GM12878 (cell line): ENCODE measurements around the gene MELTF. TPM values are rescaled to one million over a fixed set of nuclear protein-coding genes. Genes with fewer than 3 reads are reported as not detected.

ENCODE experiments used
- ATAC-seq: fragments of 200-7000 bp; cut with Tn5 transposase; 3 replicates; pipeline ENCODE4 v1.9.1; 2020; ENCODE audit warnings: mild to moderate bottlenecking, moderate library complexity
- BruUV-seq: library from RNA; stranded (reverse); fragments of 400-500 nt; replicated peaks from 2 replicates; lab custom pipeline; 2021; lab: Mats Ljungman, UMichigan
- CTCF ChIA-PET: fragments of 300-600 bp; sonication (Branson Sonifier 250); formaldehyde crosslinking; extraction: SDS; loops from one replicate; lab custom pipeline; 2021; ENCODE audit warnings: inconsistent platforms; lab: Yijun Ruan, JAX
- POLR2A ChIA-PET: fragments of 350-600 bp; formaldehyde crosslinking; extraction: SDS; loops from one replicate; lab custom pipeline; 2021; ENCODE audit warnings: inconsistent platforms; lab: Charles Lee
- RAD21 ChIA-PET: fragments of 300-600 bp; sonication (Branson Sonifier 250); formaldehyde crosslinking; loops from one replicate; lab custom pipeline; 2023; ENCODE audit warnings: antibody characterized with exemption; ENCODE audit not compliant: unreplicated experiment; lab: Charles Lee
- SMC1A ChIA-PET: fragments of 300-600 bp; sonication (Branson Sonifier 250); formaldehyde crosslinking; loops from one replicate; lab custom pipeline; 2023; ENCODE audit not compliant: unreplicated experiment, uncharacterized antibody; lab: Charles Lee
- DNase-seq: peaks from one replicate; pipeline ENCODE4 v3.0.0-alpha.2; 2011; ENCODE audit warnings: low read depth, low spot score
- FAIRE-seq: peaks from 3 replicates; lab custom pipeline; 2011; peaks lifted over from hg19 to GRCh38; lab: Jason Lieb, UNC
- H2AFZ ChIP-seq: 2 replicates; pipeline ENCODE4 v1.6.0; 2011; ENCODE audit warnings: low read depth, low read length, control low read depth; ENCODE audit not compliant: control insufficient read depth
- H3K27ac ChIP-seq: 2 replicates; pipeline ENCODE4 v1.5.1; 2011; ENCODE audit warnings: control low read depth; ENCODE audit not compliant: control insufficient read depth, insufficient read depth
- H3K27me3 ChIP-seq, 2 experiments: replicated peaks in 1 of 2; 2 replicates each; pipeline versions ENCODE4 v1.6.0 to v1.6.1; 2011; ENCODE audit warnings: low read length in 1 of 2; ENCODE audit not compliant: control insufficient read depth in 2 of 2, insufficient read depth in 2 of 2
- H3K36me3 ChIP-seq, 2 experiments: 2 replicates each; pipeline ENCODE4 v1.5.1; 2011; ENCODE audit warnings: low read length in 1 of 2; ENCODE audit not compliant: control insufficient read depth in 2 of 2, insufficient read depth in 2 of 2
- H3K4me1 ChIP-seq: 2 replicates; pipeline ENCODE4 v1.6.1; 2011; ENCODE audit warnings: mild to moderate bottlenecking, low read length, moderate library complexity, mixed read lengths; ENCODE audit not compliant: control insufficient read depth, insufficient read depth
- H3K4me2 ChIP-seq: 2 replicates; pipeline ENCODE4 v1.6.0; 2011; ENCODE audit warnings: control low read depth; ENCODE audit not compliant: control insufficient read depth, insufficient read depth
- H3K4me3 ChIP-seq: fragments of 200-600 bp; sonication (generic); 2 replicates; pipeline ENCODE4 v1.5.1; 2016
- H3K79me2 ChIP-seq: 2 replicates; pipeline ENCODE4 v1.6.0; 2011; ENCODE audit warnings: low read length; ENCODE audit not compliant: control insufficient read depth, insufficient read depth
- H3K9ac ChIP-seq: 2 replicates; pipeline ENCODE4 v1.8.0; 2011; ENCODE audit warnings: low read length, control low read depth, mixed read lengths; ENCODE audit not compliant: control insufficient read depth, insufficient read depth
- H3K9me3 ChIP-seq: replicated peaks from 3 replicates; pipeline ENCODE4 v1.5.1; 2011; ENCODE audit warnings: mild to moderate bottlenecking, low read length; ENCODE audit not compliant: control insufficient read depth, insufficient read depth
- H4K20me1 ChIP-seq: 2 replicates; pipeline ENCODE4 v1.6.0; 2011; ENCODE audit not compliant: control insufficient read depth, insufficient read depth
- ASH2L ChIP-seq: fragments of 300-600, 200-600 bp; sonication (generic); IDR thresholded peaks from 2 replicates; pipeline ENCODE4 v1.6.1; 2017; ENCODE audit warnings: low read depth, mild to moderate bottlenecking, borderline replicate concordance
- CBX5 ChIP-seq: sonication (generic); IDR thresholded peaks from 2 replicates; pipeline ENCODE4 v1.6.1; 2016; ENCODE audit warnings: low read depth, moderate library complexity, mild to moderate bottlenecking, inconsistent platforms
- CHD4 ChIP-seq: fragments of 200-600 bp; sonication (generic); IDR thresholded peaks from 2 replicates; pipeline ENCODE4 v1.6.1; 2016; ENCODE audit warnings: mild to moderate bottlenecking
- CREB1 ChIP-seq: IDR thresholded peaks from 2 replicates; pipeline ENCODE4 v1.6.1; 2012; ENCODE audit warnings: low read depth, mild to moderate bottlenecking, inconsistent platforms
- JUND ChIP-seq: IDR thresholded peaks from 2 replicates; pipeline ENCODE4 v1.6.1; 2012; ENCODE audit warnings: low read depth, mild to moderate bottlenecking, low read length, improper control_type of control experiment, moderate library complexity
- MXI1 ChIP-seq: fragments of 150-350 bp; IDR thresholded peaks from 2 replicates; pipeline ENCODE4 v1.6.1; 2011; ENCODE audit warnings: low read depth, mild to moderate bottlenecking, inconsistent platforms, low read length, improper control_type of control experiment
- POLR2AphosphoS2 ChIP-seq: IDR thresholded peaks from 2 replicates; pipeline ENCODE4 v1.6.1; 2011; ENCODE audit warnings: low read depth, mild to moderate bottlenecking, low read length, improper control_type of control experiment, moderate library complexity
- RCOR1 ChIP-seq: conservative IDR thresholded peaks from 2 replicates; pipeline ENCODE4 v1.6.1; 2012; ENCODE audit warnings: low read depth, low read length, improper control_type of control experiment
- SRF ChIP-seq, 2 experiments: IDR thresholded peaks; 2 replicates each; pipeline ENCODE4 v1.6.1; 2011; ENCODE audit warnings: low read depth in 2 of 2, low read length in 2 of 2, mild to moderate bottlenecking in 1 of 2, moderate library complexity in 1 of 2
- WGBS: methylation state at CpG from one replicate; pipeline ENCODE4 v1.1.6; 2016; ENCODE audit warnings: low lambda C conversion rate; ENCODE audit not compliant: insufficient replicate concordance, insufficient coverage; ENCODE audit errors: missing lambda C conversion rate; 5-methylcytosine and 5-hydroxymethylcytosine counted together
- in situ Hi-C: fragments of 300-500 bp; cut with MboI; formaldehyde crosslinking; loops from 9 replicates; pipeline ENCODE4 v1.14.3; 2018; ENCODE audit warnings: mixed read lengths
- intact Hi-C: fragments of 100-400 bp; cut with micrococcal nuclease; formaldehyde crosslinking; loops from one replicate; pipeline ENCODE4 v1.14.2; 2022; ENCODE audit not compliant: unreplicated experiment
- polyA plus RNA-seq, 11 experiments: library from polyadenylated mRNA; depleted of rRNA in 4 of 11; unstranded in 6 of 11; stranded (reverse) in 5 of 11; fragments of >200 nt; fragmentation: Nextera tagmentation in 4 of 11; fragmentation: Illumina TruSeq in 1 of 11; extraction: Ambion mirVana in 4 of 11; extraction: Trizol in 1 of 11; gene quantifications; 1 replicate in 1 of 11; 2 replicates in 10 of 11; pipeline versions ENCODE4 v1.2.1 to v1.2.3, GENCODE V29; 2011 to 2016; ENCODE audit warnings: inconsistent platforms in 2 of 11, missing spikeins in 2 of 11, low read depth in 1 of 11
- total RNA-seq, 4 experiments: library from RNA; depleted of rRNA in 3 of 4; stranded (reverse); fragments of >200 nt in 3 of 4; fragmentation: Illumina TruSeq in 1 of 4; extraction: Trizol in 1 of 4; gene quantifications; 2 replicates each; pipeline versions ENCODE4 v1.2.1 to v1.2.3, GENCODE V29; 2013 to 2021
- TF ChIP-seq, protein P1 (sequence below): fragments of 450-650 bp; formaldehyde crosslinking; IDR thresholded peaks from 2 replicates; pipeline ENCODE4 v1.4.0; 2022; ENCODE audit warnings: mild to moderate bottlenecking, moderate library complexity
- TF ChIP-seq, protein P2 (sequence below): IDR thresholded peaks from 2 replicates; pipeline ENCODE4 v1.6.1; 2012; ENCODE audit warnings: mild to moderate bottlenecking, low read depth, low read length
- TF ChIP-seq, protein P3 (sequence below): fragments of 450-650 bp; IDR thresholded peaks from 2 replicates; pipeline ENCODE4 v1.6.1; 2018; ENCODE audit warnings: borderline replicate concordance, mild to moderate bottlenecking; ENCODE audit not compliant: partially characterized antibody

The MELTF gene
- total and polyA plus RNA-seq, 10 of the 15 experiments (the other 5 are each of a cell fraction or from before 2014, with no cell fraction given): 0.55 to 49.1 (median 11.1) TPM

DNA sequence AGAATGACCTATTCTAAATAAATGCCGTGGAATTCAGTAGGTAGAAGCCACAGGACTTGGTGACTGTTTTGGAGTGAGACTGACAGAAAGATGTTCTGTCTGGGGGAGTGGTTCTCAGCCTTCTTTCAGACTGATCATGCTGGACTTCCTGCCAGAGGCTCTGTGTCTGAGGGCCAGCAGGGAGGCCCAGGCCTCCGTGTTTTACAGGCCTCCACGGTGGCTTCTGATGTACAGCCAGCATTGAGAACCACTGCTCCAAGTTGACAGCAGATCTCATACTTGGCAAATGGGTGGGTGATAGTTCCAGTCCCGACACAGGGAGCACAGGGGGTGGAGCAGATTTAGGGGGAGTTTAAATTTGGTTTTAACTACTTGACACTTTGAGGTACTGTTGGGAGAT is 54.3 kb downstream of the MELTF start:
- ATAC-seq: no peak
- no peak overlapping the region for H3K4me3 ChIP-seq
- TF ChIP-seq POLR2AphosphoS2 (no peak), MXI1 (no peak), SRF (IDR thresholded peaks at IDR 0.05; ENCODE audit: low read depth in 2 of 2, low read length in 2 of 2) (no peak), ASH2L (no peak), JUND (no peak), CREB1 (no peak), RCOR1 (no peak), CHD4 (no peak), CBX5 (no peak)
- TF ChIP-seq, protein P1, sequence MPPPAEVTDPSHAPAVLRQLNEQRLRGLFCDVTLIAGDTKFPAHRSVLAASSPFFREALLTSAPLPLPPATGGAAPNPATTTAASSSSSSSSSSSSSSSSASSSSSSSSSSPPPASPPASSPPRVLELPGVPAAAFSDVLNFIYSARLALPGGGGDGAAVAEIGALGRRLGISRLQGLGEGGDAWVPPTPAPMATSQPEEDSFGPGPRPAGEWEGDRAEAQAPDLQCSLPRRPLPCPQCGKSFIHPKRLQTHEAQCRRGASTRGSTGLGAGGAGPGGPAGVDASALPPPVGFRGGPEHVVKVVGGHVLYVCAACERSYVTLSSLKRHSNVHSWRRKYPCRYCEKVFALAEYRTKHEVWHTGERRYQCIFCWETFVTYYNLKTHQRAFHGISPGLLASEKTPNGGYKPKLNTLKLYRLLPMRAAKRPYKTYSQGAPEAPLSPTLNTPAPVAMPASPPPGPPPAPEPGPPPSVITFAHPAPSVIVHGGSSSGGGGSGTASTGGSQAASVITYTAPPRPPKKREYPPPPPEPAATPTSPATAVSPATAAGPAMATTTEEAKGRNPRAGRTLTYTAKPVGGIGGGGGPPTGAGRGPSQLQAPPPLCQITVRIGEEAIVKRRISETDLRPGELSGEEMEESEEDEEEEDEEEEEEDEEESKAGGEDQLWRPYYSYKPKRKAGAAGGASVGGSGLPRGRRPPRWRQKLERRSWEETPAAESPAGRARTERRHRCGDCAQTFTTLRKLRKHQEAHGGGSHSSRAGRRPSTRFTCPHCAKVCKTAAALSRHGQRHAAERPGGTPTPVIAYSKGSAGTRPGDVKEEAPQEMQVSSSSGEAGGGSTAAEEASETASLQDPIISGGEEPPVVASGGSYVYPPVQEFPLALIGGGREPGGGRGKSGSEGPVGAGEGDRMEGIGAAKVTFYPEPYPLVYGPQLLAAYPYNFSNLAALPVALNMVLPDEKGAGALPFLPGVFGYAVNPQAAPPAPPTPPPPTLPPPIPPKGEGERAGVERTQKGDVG (CRISPR knock-in tag): no peak
- TF ChIP-seq, protein P2, sequence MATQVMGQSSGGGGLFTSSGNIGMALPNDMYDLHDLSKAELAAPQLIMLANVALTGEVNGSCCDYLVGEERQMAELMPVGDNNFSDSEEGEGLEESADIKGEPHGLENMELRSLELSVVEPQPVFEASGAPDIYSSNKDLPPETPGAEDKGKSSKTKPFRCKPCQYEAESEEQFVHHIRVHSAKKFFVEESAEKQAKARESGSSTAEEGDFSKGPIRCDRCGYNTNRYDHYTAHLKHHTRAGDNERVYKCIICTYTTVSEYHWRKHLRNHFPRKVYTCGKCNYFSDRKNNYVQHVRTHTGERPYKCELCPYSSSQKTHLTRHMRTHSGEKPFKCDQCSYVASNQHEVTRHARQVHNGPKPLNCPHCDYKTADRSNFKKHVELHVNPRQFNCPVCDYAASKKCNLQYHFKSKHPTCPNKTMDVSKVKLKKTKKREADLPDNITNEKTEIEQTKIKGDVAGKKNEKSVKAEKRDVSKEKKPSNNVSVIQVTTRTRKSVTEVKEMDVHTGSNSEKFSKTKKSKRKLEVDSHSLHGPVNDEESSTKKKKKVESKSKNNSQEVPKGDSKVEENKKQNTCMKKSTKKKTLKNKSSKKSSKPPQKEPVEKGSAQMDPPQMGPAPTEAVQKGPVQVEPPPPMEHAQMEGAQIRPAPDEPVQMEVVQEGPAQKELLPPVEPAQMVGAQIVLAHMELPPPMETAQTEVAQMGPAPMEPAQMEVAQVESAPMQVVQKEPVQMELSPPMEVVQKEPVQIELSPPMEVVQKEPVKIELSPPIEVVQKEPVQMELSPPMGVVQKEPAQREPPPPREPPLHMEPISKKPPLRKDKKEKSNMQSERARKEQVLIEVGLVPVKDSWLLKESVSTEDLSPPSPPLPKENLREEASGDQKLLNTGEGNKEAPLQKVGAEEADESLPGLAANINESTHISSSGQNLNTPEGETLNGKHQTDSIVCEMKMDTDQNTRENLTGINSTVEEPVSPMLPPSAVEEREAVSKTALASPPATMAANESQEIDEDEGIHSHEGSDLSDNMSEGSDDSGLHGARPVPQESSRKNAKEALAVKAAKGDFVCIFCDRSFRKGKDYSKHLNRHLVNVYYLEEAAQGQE: no peak
- TF ChIP-seq, protein P3, sequence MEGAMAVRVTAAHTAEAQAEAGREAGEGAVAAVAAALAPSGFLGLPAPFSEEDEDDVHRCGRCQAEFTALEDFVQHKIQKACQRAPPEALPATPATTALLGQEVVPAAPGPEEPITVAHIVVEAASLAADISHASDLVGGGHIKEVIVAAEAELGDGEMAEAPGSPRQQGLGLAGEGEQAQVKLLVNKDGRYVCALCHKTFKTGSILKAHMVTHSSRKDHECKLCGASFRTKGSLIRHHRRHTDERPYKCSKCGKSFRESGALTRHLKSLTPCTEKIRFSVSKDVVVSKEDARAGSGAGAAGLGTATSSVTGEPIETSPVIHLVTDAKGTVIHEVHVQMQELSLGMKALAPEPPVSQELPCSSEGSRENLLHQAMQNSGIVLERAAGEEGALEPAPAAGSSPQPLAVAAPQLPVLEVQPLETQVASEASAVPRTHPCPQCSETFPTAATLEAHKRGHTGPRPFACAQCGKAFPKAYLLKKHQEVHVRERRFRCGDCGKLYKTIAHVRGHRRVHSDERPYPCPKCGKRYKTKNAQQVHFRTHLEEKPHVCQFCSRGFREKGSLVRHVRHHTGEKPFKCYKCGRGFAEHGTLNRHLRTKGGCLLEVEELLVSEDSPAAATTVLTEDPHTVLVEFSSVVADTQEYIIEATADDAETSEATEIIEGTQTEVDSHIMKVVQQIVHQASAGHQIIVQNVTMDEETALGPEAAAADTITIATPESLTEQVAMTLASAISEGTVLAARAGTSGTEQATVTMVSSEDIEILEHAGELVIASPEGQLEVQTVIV: no peak
- H3K9ac ChIP-seq: no peak overlapping the region
- in situ Hi-C loops: loop anchor here (25.0 kb wide), 1 partner anchor 537 kb away; no protein-coding TSS in a partner anchor
- no peak overlapping the region for H3K27ac ChIP-seq
- H3K4me1 ChIP-seq: peaks cover 4% of the 10 kb centered on the region; the same call in 1 of the 2 replicates
- RAD21 ChIA-PET: interaction anchor here (0.9 kb wide), 1 partner anchor 255 kb away, joined by 3 read pairs; no protein-coding TSS in a partner anchor
- no peaks in the 10 kb centered on the region for H4K20me1 ChIP-seq
- no peaks in the 10 kb centered on the region for H3K79me2 ChIP-seq
- CTCF ChIA-PET: interaction anchor here (6.4 kb wide), 1 partner anchor 212 kb away, joined by 41 read pairs; no protein-coding TSS in a partner anchor
- intact Hi-C loops: loop anchor here (5.0 kb wide), 1 partner anchor 527 kb away; no protein-coding TSS in a partner anchor
- no peak overlapping the region for H2AFZ ChIP-seq
- BruUV-seq: no TSS peak
- no peak overlapping the region for H3K4me2 ChIP-seq
- no peak for DNase-seq
- no peaks in the 10 kb centered on the region for H3K36me3 ChIP-seq
- H3K27me3 ChIP-seq: no peaks in the 10 kb centered on the region; a peak in 1 of 4 replicates
- 48% methylated on average over 4 of the region's 4 CpGs for WGBS
- no peaks in the 10 kb centered on the region for H3K9me3 ChIP-seq
- no peak for FAIRE-seq
- POLR2A ChIA-PET: no interaction called here
- SMC1A ChIA-PET: interaction anchor here (1.3 kb wide), 1 partner anchor 211 kb away, joined by 4 read pairs; no protein-coding TSS in a partner anchor
